ENCODE data around the gene R3HDM1.

Gene R3HDM1

DNA sequence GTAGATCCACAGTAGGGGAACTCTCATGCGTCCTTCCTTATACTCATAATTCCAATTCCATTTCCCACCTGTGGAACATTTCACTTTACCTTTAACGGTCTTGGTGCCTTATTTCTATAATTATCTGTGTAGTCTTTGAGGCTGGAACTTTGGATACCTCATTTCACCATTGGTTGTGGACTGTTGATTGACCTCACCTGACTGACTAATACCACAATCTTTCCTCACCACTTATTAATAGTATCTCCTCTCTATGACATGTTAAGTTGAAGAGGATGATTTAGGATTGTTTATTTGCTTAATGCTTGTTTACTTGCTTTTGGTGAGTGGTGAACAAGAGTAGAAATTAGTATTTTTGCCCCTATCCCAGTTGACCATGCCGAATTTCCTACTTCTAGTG, 50.0 kb downstream of the R3HDM1 start:
- no peaks in the 10 kb centered on the region for H3K9me3 ChIP-seq (ENCODE audit: insufficient read depth, low read depth, low read length)
- H2BK12ac ChIP-seq (ENCODE audit: low read length), result no peak overlapping the region
- H4K12ac ChIP-seq (ENCODE audit: low read depth, low read length), result no peak overlapping the region
- no peak overlapping the region for H3K4me3 ChIP-seq (ENCODE audit: low read depth, low read length)
- no peak overlapping the region for H4K8ac ChIP-seq (ENCODE audit: low read depth, low read length)
- H2BK5ac ChIP-seq (ENCODE audit: low read depth, low read length, poor library complexity), result no peak overlapping the region
- H3K4me2 ChIP-seq (ENCODE audit: low read length), result no peak overlapping the region
- H2BK120ac ChIP-seq (ENCODE audit: insufficient read depth, low read length, poor library complexity), result no peak overlapping the region
- no CpG with 5 or more reads among the region's 3 CpGs for WGBS (ENCODE audit: extremely low coverage, insufficient coverage, insufficient read length)
- H3K27ac ChIP-seq (ENCODE audit: low read depth, low read length), result no peak overlapping the region
- H3K23ac ChIP-seq (ENCODE audit: low read length), result no peak overlapping the region
- no peak overlapping the region for H3K9ac ChIP-seq (ENCODE audit: low read length)
- no peak overlapping the region for H3K18ac ChIP-seq (ENCODE audit: low read length)
- no peak overlapping the region for H3K4ac ChIP-seq (ENCODE audit: low read depth, low read length)
- H2AFZ ChIP-seq (ENCODE audit: insufficient read depth, low read length, poor library complexity), result no peak overlapping the region
- H4K91ac ChIP-seq (ENCODE audit: low read depth, low read length), result no peak overlapping the region
- H3K79me2 ChIP-seq (ENCODE audit: control insufficient read depth, insufficient read depth, low read length, poor library complexity), result no peaks in the 10 kb centered on the region
- H3K36me3 ChIP-seq (ENCODE audit: control insufficient read depth in 1 of 2, insufficient read depth in 2 of 2, low read length in 2 of 2), result no peaks in the 10 kb centered on the region
- H3K27me3 ChIP-seq (ENCODE audit: insufficient read depth, low read length), result no peaks in the 10 kb centered on the region
- H3K4me1 ChIP-seq (ENCODE audit: control insufficient read depth in 1 of 2, insufficient read depth in 2 of 2, low read length in 2 of 2), result no peaks in the 10 kb centered on the region
- H3K79me1 ChIP-seq (ENCODE audit: low read length), result no peaks in the 10 kb centered on the region
- DNase-seq, result no peak
- H3K14ac ChIP-seq (ENCODE audit: low read length), result no peak overlapping the region
- no peak overlapping the region for H2AK5ac ChIP-seq (ENCODE audit: low read length)

- Histone ChIP-seq H4K12ac (ENCODE audit: low read depth, low read length) (no peak overlapping the region), H3K4me3 (ENCODE audit: low read depth, low read length) (no peak overlapping the region), H3K27me3 (ENCODE audit: insufficient read depth, low read length) (no peaks in the 10 kb centered on the region), H2BK120ac (ENCODE audit: insufficient read depth, low read length, poor library complexity) (no peak overlapping the region), H3K23ac (ENCODE audit: low read length) (no peak overlapping the region), H3K4ac (ENCODE audit: low read depth, low read length) (no peak overlapping the region), H2BK5ac (ENCODE audit: low read depth, low read length, poor library complexity) (no peak overlapping the region), H3K9ac (ENCODE audit: low read length) (no peak overlapping the region), H3K4me1 (ENCODE audit: control insufficient read depth in 1 of 2, insufficient read depth in 2 of 2, low read length in 2 of 2) (no peaks in the 10 kb centered on the region), H4K91ac (ENCODE audit: low read depth, low read length) (no peak overlapping the region), H3K27ac (ENCODE audit: low read depth, low read length) (no peak overlapping the region), H3K36me3 (ENCODE audit: control insufficient read depth in 1 of 2, insufficient read depth in 2 of 2, low read length in 2 of 2) (no peaks in the 10 kb centered on the region), H3K79me1 (ENCODE audit: low read length) (no peaks in the 10 kb centered on the region), H3K14ac (ENCODE audit: low read length) (no peak overlapping the region), H2AK5ac (ENCODE audit: low read length) (no peak overlapping the region), H3K18ac (ENCODE audit: low read length) (no peak overlapping the region), H2AFZ (ENCODE audit: insufficient read depth, low read length, poor library complexity) (no peak overlapping the region), H4K8ac (ENCODE audit: low read depth, low read length) (no peak overlapping the region), H3K9me3 (ENCODE audit: insufficient read depth, low read depth, low read length) (no peaks in the 10 kb centered on the region), H3K4me2 (ENCODE audit: low read length) (no peak overlapping the region), H3K79me2 (ENCODE audit: control insufficient read depth, insufficient read depth, low read length, poor library complexity) (no peaks in the 10 kb centered on the region), H2BK12ac (ENCODE audit: low read length) (no peak overlapping the region)
- DNase-seq, result no peak
- WGBS (ENCODE audit: extremely low coverage, insufficient coverage, insufficient read length), result no CpG with 5 or more reads among the region's 2 CpGs
Measured at GRCh38 chr2:135582383-135582782, 51.1 kb downstream of the R3HDM1 start.

DNA sequence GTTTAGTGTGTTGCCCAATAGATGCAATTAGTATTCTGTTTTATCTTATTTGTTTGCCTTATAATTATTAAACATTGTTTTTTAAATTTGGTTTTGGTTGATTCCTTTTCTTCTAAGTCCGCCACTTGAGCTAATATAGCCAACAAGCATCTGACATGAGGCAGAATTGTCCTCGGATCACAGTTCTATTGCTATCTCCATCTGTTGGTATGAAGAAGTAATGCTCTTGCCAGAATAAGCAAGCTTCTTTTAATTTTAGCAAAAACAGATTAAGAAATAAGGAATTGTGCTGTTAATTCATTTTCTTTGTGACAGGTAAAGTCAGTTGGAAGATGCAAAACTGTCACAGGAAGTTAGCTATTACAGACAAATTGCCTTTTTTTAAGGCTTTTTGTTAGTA, 54.3 kb downstream of the R3HDM1 start:
- H3K9ac ChIP-seq (ENCODE audit: low read length), result no peak overlapping the region

GRCh38 chr2:135586148-135586547, 54.9 kb downstream of the R3HDM1 start:
- Histone ChIP-seq H3K79me1 (ENCODE audit: low read length) (no peaks in the 10 kb centered on the region), H2BK5ac (ENCODE audit: low read depth, low read length, poor library complexity) (no peak overlapping the region), H3K9me3 (ENCODE audit: insufficient read depth, low read depth, low read length) (no peaks in the 10 kb centered on the region), H2AFZ (ENCODE audit: insufficient read depth, low read length, poor library complexity) (no peak overlapping the region), H2AK5ac (ENCODE audit: low read length) (no peak overlapping the region), H3K4me2 (ENCODE audit: low read length) (no peak overlapping the region), H3K4ac (ENCODE audit: low read depth, low read length) (no peak overlapping the region), H3K14ac (ENCODE audit: low read length) (no peak overlapping the region), H3K4me1 (ENCODE audit: control insufficient read depth in 1 of 2, insufficient read depth in 2 of 2, low read length in 2 of 2) (no peaks in the 10 kb centered on the region), H4K91ac (ENCODE audit: low read depth, low read length) (no peak overlapping the region), H2BK120ac (ENCODE audit: insufficient read depth, low read length, poor library complexity) (no peak overlapping the region), H3K27ac (ENCODE audit: low read depth, low read length) (no peak overlapping the region), H3K36me3 (ENCODE audit: control insufficient read depth in 1 of 2, insufficient read depth in 2 of 2, low read length in 2 of 2) (no peaks in the 10 kb centered on the region), H3K4me3 (ENCODE audit: low read depth, low read length) (no peak overlapping the region), H4K8ac (ENCODE audit: low read depth, low read length) (no peak overlapping the region), H3K23ac (ENCODE audit: low read length) (no peak overlapping the region), H3K79me2 (ENCODE audit: control insufficient read depth, insufficient read depth, low read length, poor library complexity) (no peaks in the 10 kb centered on the region), H3K18ac (ENCODE audit: low read length) (no peak overlapping the region), H4K12ac (ENCODE audit: low read depth, low read length) (no peak overlapping the region), H3K27me3 (ENCODE audit: insufficient read depth, low read length) (no peaks in the 10 kb centered on the region), H2BK12ac (ENCODE audit: low read length) (no peak overlapping the region), H3K9ac (ENCODE audit: low read length) (no peak overlapping the region)
- DNase-seq, result no peak
- no CpG with 5 or more reads among the region's 1 CpG for WGBS (ENCODE audit: extremely low coverage, insufficient coverage, insufficient read length)

More for the DNA sequence above, 54.3 kb downstream of the R3HDM1 start:
- H3K9me3 ChIP-seq (ENCODE audit: insufficient read depth, low read depth, low read length), result no peaks in the 10 kb centered on the region
- H3K79me1 ChIP-seq (ENCODE audit: low read length), result no peaks in the 10 kb centered on the region
- WGBS (ENCODE audit: extremely low coverage, insufficient coverage, insufficient read length), result no CpG with 5 or more reads among the region's 2 CpGs
- no peak overlapping the region for H3K23ac ChIP-seq (ENCODE audit: low read length)
- no peak overlapping the region for H3K4me3 ChIP-seq (ENCODE audit: low read depth, low read length)
- H3K14ac ChIP-seq (ENCODE audit: low read length), result no peak overlapping the region
- H2AFZ ChIP-seq (ENCODE audit: insufficient read depth, low read length, poor library complexity), result no peak overlapping the region
- H2BK12ac ChIP-seq (ENCODE audit: low read length), result no peak overlapping the region
- no peaks in the 10 kb centered on the region for H3K36me3 ChIP-seq (ENCODE audit: control insufficient read depth in 1 of 2, insufficient read depth in 2 of 2, low read length in 2 of 2)
- no peak overlapping the region for H4K8ac ChIP-seq (ENCODE audit: low read depth, low read length)
- H3K27me3 ChIP-seq (ENCODE audit: insufficient read depth, low read length), result no peaks in the 10 kb centered on the region
- H2BK120ac ChIP-seq (ENCODE audit: insufficient read depth, low read length, poor library complexity), result no peak overlapping the region
- H2AK5ac ChIP-seq (ENCODE audit: low read length), result no peak overlapping the region
- no peak overlapping the region for H3K4me2 ChIP-seq (ENCODE audit: low read length)
- DNase-seq, result no peak
- H3K18ac ChIP-seq (ENCODE audit: low read length), result no peak overlapping the region
- no peak overlapping the region for H2BK5ac ChIP-seq (ENCODE audit: low read depth, low read length, poor library complexity)
- no peak overlapping the region for H4K12ac ChIP-seq (ENCODE audit: low read depth, low read length)
- H4K91ac ChIP-seq (ENCODE audit: low read depth, low read length), result no peak overlapping the region
- H3K79me2 ChIP-seq (ENCODE audit: control insufficient read depth, insufficient read depth, low read length, poor library complexity), result no peaks in the 10 kb centered on the region
- no peak overlapping the region for H3K4ac ChIP-seq (ENCODE audit: low read depth, low read length)
- no peaks in the 10 kb centered on the region for H3K4me1 ChIP-seq (ENCODE audit: control insufficient read depth in 1 of 2, insufficient read depth in 2 of 2, low read length in 2 of 2)
- H3K27ac ChIP-seq (ENCODE audit: low read depth, low read length), result no peak overlapping the region

Measured in trophoblast cell (in vitro differentiated cells and primary cell).